ENCODE data around the gene PIR.

PIR gene

GRCh38 chrX:15418041-15418706 is 75.0 kb downstream of the PIR start:
- no peak for DNase-seq (ENCODE audit: low read depth)

DNA sequence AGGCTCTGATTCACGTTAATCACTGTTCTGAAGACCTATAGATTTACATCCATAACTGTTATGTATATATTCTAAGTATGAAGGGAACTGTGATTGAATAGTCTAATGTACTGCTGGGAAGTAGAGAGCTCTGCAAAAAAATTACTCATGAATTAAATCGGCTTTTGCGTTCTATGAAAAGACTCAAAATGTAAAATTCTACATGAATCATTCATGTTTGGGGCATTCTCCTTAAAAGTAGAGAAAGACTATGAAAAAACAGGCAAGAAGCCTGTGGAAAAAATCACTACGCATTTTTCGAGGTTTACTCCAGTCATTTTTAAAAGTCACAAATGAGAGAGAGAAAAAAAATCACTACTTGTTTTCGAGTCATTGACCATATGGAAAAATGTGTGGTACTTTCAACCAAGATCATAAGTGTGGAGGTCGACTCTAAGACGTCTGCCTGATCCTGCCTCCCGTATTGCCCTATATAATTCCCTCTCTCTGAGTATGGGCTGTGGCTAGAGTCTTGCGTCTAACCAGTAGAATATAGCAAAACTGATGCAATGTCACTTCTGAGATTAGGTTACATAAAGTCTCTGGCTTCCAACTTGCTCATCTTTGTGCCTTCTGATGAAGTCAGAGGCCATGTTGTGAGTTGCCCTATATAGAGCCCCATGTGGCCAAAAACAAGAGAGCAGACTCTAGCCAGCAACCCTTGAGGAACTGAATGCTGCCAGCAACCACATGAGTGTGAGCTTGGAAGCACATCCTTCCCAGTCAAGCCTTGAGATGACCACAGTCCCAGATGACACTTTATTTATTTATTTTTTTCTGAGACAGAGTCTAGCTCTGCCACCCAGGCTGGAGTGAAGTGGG is 76.8 kb downstream of the PIR start:
- DNase-seq (ENCODE audit: low read depth): no peak

DNA sequence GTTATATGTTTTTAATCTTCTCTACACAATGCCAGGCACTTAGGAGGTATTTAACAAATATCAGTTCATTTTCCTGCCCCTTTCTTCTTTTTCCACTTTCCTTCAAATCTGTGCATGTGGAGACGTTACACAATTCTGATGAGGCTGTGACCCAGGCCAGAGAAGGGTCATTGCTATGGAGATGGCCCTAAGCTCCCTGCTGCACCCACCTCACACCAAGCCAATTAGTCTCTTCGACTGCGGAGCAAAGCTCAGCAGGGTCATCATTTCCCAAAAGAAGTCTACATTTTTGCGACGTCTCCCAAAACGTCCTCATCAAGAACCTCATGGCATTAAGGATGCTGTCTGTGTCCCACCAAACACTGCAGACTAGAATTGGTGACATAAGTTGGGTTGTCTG is 80.0 kb downstream of the PIR start:
- no peak for DNase-seq (ENCODE audit: low read depth)

DNA sequence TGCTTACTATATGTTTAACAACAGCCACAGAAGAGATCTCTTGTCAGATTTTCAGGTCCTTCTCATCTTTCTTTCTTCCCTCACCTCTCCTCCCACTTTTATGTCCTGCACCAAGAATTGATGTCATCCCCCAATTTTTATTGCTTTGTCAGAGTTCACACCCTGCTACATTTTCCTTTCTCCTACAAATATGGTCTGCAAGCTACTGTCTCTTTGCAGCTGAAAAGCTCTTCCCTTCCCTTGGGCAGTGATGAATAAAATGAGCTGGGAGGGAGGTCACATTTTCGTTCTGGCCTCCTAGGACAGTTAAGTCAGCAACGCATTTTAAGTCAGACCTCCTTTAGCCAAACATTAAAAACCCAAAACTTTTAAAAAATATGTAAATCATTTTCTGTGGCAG is 82.2 kb downstream of the PIR start:
- no peak for DNase-seq (ENCODE audit: low read depth)

- no peak for DNase-seq (ENCODE audit: low read depth)
Measured at GRCh38 chrX:15410430-15410829, 82.7 kb downstream of the PIR start.

- DNase-seq (ENCODE audit: low read depth): no peak
Measured at GRCh38 chrX:15405846-15406245, 87.3 kb downstream of the PIR start.

- peak; percentile 44 for DNase-seq (ENCODE audit: low read depth)
Measured at GRCh38 chrX:15404401-15405096, 88.6 kb downstream of the PIR start.

DNA sequence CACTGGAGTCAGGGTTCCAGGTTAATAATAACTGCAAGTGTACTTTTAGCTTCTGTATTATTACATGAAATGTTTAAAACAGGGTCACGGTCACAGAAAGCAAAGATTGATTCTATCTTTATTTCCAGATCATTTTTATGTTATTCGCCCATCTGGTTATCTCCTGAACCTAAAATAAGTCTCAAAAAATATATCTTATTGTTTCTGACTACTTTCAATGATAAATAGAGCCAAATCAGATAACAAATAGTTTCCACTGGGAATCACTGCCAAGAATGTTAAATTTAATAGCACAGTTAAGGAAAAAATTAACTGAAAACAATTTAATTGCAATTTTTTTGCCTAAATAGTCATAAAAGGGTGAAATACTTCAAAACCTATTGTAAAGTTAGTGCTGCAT is 91.8 kb downstream of the PIR start:
- no peak for DNase-seq (ENCODE audit: low read depth)

DNA sequence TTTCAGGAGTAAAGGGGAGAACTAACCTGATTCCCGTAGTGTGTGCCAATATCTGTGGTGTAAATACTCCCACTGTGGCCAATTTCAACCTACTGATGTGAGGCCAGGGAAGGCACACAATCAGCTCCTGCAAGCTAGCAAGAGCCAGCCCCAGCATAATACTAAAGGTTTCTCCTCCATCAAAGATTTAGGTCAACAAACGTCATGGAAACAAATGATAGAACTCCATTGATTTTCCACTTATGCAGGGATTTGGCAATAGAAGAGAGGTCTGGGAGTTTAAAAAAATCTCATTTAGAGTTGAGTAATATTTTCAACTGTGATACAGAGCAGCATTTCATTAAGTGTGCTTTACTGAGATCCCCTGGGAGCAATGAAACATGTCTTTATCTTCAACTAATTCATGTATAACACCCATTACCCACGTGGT is 93.2 kb downstream of the PIR start:
- DNase-seq (ENCODE audit: low read depth): no peak

DNA sequence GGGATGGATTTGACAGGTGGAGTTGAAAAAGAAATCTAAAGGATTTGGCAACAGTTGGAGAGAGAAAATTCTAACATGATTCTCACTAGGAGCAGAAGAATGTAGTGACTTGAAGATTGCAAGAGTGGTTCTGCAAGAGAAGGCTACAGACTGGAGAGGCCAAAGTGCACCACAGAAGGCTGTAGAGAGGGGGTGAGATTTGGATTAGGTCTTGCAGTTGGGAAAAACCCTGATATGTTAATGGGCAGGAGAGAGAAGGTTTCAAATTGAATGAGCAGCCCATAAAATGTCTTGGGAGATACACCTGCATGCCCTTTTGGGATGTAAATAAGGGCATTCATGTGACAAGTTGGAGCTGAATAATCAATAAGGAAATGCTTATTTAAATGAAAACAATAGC is 94.3 kb downstream of the PIR start:
- DNase-seq (ENCODE audit: low read depth): no peak

- DNase-seq (ENCODE audit: low read depth): no peak
Measured at GRCh38 chrX:15395789-15396188, 97.3 kb downstream of the PIR start.

DNA sequence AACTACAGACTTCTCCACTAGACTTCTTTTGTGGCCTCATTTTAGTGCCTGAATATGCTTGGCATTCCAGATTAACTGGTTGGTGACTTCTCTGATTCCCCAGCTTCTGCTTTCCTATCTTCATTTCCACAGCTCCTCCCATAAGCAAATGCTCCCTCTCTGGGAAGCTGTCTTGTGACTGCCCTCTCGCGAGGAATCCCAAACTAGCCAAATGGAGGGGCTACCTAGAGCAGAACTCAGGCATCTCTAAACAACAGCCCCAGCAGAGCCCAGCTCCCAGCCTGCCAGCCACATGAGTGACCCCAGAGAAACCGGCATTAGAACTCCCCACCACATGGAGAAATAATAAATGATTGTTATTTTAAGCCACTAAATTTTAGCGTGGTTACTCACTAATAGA is 101.3 kb downstream of the PIR start:
- no peak for DNase-seq (ENCODE audit: low read depth)

- DNase-seq (ENCODE audit: low read depth): peak; percentile 40
Measured at GRCh38 chrX:15384304-15384703, 108.8 kb downstream of the PIR start, which contains the start of gene VEGFD. VEGFD (minus strand) TSS chrX:15384413; CDS start chrX:15383946, 467 bp downstream.

- no peak for DNase-seq (ENCODE audit: low read depth)
Measured at GRCh38 chrX:15382813-15383212, 110.3 kb downstream of the PIR start.

DNA sequence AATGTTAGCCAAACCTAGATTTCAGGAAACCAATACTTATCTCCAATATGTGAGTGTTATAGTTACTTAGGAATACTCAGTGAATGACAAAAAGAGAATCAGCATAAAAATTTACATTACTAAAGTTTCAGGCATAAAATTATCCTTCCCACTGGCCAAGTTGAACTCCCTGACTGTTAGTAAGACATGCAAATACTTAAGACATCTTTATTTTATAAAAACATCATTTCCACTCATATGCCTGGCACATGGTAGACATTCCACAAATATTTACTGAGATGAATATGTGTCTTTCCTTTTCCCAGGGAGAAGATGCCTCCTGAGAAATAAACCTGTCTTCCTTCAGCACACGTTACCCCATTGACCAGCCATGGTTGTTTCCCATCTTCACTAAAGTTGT is 116.2 kb downstream of the PIR start:
- DNase-seq (ENCODE audit: low read depth): no peak

DNA sequence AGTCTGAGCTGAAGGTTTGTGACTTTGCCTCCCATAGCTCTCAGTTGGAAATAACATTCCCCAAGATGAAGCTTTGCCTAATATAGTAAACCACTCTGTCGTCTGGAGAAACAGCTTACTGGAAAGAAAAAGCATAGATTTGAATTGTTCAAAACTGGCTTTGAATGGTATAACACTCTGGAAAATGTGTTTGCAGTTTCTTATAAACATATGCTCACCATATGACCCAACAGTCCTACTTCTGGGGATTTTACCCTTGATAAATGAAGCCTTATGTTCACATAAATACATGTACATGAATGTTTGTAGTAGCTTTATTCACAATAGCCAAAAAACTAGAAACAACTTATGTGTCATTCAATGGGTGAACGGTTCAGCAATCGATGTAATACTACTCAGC is 119.2 kb downstream of the PIR start:
- no peak for DNase-seq (ENCODE audit: low read depth)

GRCh38 chrX:15366506-15367352 is 126.4 kb downstream of the PIR start:
- no peak for DNase-seq (ENCODE audit: low read depth)

GRCh38 chrX:15359701-15360100 is 133.4 kb downstream of the PIR start:
- peak; percentile 54 for DNase-seq (ENCODE audit: low read depth)

DNA sequence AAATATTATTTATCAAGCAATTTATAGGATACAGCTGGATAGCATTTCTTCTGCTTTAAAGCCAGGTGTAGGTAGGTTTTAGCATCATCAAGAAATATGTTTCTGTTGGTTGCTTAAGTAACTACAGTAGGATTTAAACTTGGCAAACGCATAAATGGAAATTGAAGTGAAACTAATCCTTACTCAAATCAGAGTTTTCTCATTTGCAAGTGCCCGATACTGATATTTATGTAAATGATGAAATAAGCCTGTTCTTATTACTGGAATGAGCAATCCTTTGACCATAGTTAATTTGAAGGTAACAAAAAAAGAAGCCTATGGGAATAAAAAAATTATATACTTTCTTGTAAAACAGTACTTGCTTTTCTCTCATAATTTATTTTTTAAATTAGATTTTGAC is 134.6 kb downstream of the PIR start:
- DNase-seq (ENCODE audit: low read depth): no peak

DNA sequence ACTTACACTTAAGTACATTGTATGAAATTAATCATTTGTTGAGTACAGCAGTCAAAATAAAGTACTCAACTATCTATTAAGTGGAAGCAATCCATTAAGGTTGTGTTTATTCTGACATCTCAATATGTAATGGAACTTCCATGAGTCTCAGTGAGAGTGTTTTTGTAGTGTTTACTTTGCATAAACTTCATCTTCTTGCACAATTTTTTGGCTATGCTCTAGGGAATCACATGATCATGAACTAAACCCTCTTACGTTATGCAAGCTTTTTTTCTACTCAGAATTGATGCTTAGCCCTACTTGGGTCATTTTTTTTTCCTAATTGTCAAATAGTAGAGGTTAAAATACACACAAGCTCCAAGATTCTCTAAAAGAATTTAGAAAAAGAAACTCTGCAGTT is 136.7 kb downstream of the PIR start:
- peak; percentile 80 for DNase-seq (ENCODE audit: low read depth)

DNA sequence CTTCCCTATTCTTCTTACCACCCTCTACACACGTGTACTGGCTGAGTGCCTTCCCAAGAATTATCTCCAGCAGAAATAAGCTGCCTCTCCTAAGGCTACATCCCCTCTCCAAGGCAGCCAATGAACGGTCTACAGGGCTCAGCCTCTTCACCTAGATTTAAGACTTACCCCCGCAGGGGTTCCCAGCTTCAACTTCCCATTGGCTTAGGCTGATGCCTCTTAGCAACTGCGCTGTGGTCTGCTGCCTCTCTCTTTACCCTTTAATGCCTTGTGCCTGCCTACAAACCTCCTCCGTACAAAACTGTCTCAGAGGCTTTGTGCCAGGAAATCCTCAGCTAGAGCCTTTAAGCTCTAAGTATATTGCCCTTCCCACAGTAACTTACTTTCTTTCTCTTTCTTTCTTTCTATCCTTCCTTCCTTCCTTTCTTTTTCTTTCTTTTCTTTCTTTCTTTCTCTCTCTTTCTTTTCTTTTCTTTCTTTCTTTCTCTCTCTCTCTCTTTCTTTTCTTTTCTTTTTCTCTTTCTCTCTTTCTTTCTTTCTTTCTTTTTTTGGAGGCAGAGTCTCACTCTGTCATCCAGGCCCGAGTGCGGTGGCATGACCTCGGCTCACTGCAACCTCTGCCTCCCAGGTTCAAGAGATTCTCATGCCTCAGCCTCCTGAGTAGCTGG is 142.7 kb downstream of the PIR start:
- DNase-seq (ENCODE audit: low read depth): no peak
